Psoas muscle (tissue), 8 donors: ENCODE results near the gene SCNM1. TPM values are rescaled to one million over a fixed set of nuclear protein-coding genes. Genes with fewer than 3 reads are reported as not detected.
"Not testable (repeated sequence)": the region's sequence is repeated elsewhere in the genome, so short reads cannot be mapped to it uniquely, and the experiment has no call there.

ENCODE experiments used
- ATAC-seq, 4 donors: fragments of 200-7000 bp; cut with Tn5 transposase; one replicate each; pipeline ENCODE4 v1.9.1; 2020; ENCODE audit warnings: moderate library complexity in 3 of 4, mild to moderate bottlenecking in 2 of 4
- DNase-seq, 2 donors: peaks; one replicate each; pipeline ENCODE4 v3.0.0-alpha.2; 2020
- H3K27ac ChIP-seq: fragments of 200-600 bp; one replicate; pipeline ENCODE4 v1.8.0; 2022
- H3K27me3 ChIP-seq, 3 donors: fragments of 200-600 bp in 1 of 3; one replicate each; pipeline versions ENCODE4 v1.6.1 to v1.8.0; 2013 to 2022; ENCODE audit warnings: low read length in 2 of 3, mild to moderate bottlenecking in 2 of 3, moderate library complexity in 1 of 3; ENCODE audit not compliant: insufficient read depth in 3 of 3
- H3K36me3 ChIP-seq, 2 donors: fragments of 200-600 bp in 1 of 2; one replicate each; pipeline versions ENCODE4 v1.6.1 to v1.8.0; 2013 to 2022; ENCODE audit warnings: low read depth in 1 of 2, mild to moderate bottlenecking in 1 of 2, moderate library complexity in 1 of 2; ENCODE audit not compliant: insufficient read depth in 1 of 2
- H3K4me1 ChIP-seq: fragments of 200-600 bp; one replicate; pipeline ENCODE4 v1.8.0; 2022
- H3K4me3 ChIP-seq: fragments of 200-600 bp; one replicate; pipeline ENCODE4 v1.8.0; 2022; ENCODE audit warnings: mild to moderate bottlenecking
- H3K9me3 ChIP-seq: fragments of 200-600 bp; one replicate; pipeline ENCODE4 v1.8.0; 2022
- CTCF ChIP-seq: fragments of 200-600 bp; IDR thresholded peaks from one replicate; pipeline ENCODE4 v1.8.0; 2022; ENCODE audit warnings: antibody characterized with exemption
- WGBS, 3 donors: extraction: QIAGEN DNeasy Blood & Tissue Kit; methylation state at CpG; one replicate each; pipeline versions ENCODE4 v1.1.6 to v1.1.7; 2013; 5-methylcytosine and 5-hydroxymethylcytosine counted together
- intact Hi-C, 2 donors: fragments of 100-400 bp; cut with DNase I; formaldehyde crosslinking; loops; one replicate each; pipeline versions ENCODE4 v1.11.0 to v1.14.2; 2022
- polyA plus RNA-seq, 3 donors: library from polyadenylated mRNA; stranded (reverse); fragments of 200-250 nt; gene quantifications; one replicate each; pipeline ENCODE4 v1.2.3, GENCODE V29; 2013
- total RNA-seq, 4 donors: library from RNA; stranded (reverse); fragmentation: NEBNext Ultra II Directional in 2 of 4; extraction: Animal tissue kit (Norgen Biotek cat#: 25700) in 2 of 4; gene quantifications; one replicate each; pipeline versions ENCODE4 v1.2.1 to v1.2.4, GENCODE V29; 2021 to 2023
- donor health status: healthy with polysubstance abuse.
- donor health status: DM: no; HTN: no; CAD: no; lungs with moderate emphysema.
- donor health status: Bipolar disorder and iron deficiency.
- donor health status: healthy.
- donor health status: DM: yes; HTN: yes; CAD: no.
- donor health status: DM: no; HTN: no; CAD: no.
- donor health status: DM: no; HTN: no; CAD: no.
- donor health status: DM: yes; HTN: yes; CAD: no.

SCNM1 gene
- total and polyA plus RNA-seq, 7 donors: 23.6 to 78.7 (median 47.9) TPM

GRCh38 chr1:151176514-151177045 is 10.6 kb downstream of the SCNM1 start:
- DNase-seq (no peak), ATAC-seq (no peak)
- TF ChIP-seq CTCF: no peak
- peak overlapping the region; percentile 92 for H3K27ac ChIP-seq
- peaks cover 7% of the 10 kb centered on the region for H3K4me1 ChIP-seq
- intact Hi-C loops: no loop called here
- H3K36me3 ChIP-seq: peaks cover 13 to 80% of the 10 kb centered on the region in 2 donors
- no peaks in the 10 kb centered on the region for H3K27me3 ChIP-seq
- no peaks in the 10 kb centered on the region for H3K9me3 ChIP-seq
- WGBS, 3 donors: 86 to 95% (median 89%) methylated on average over 17 of the region's 17 CpGs
- H3K4me3 ChIP-seq: no peak overlapping the region

GRCh38 chr1:151184211-151184610 is 18.3 kb downstream of the SCNM1 start:
- Histone ChIP-seq H3K36me3 (peaks cover 6 to 72% of the 10 kb centered on the region in 2 donors), H3K27ac (no peak overlapping the region), H3K27me3 (no peaks in the 10 kb centered on the region), H3K4me1 (peaks cover 26% of the 10 kb centered on the region), H3K4me3 (no peak overlapping the region), H3K9me3 (no peaks in the 10 kb centered on the region)
- TF ChIP-seq CTCF: no peak
- intact Hi-C loops: no loop called here
- ATAC-seq (no peak), DNase-seq (no peak)
- 92 to 94% (median 94%) methylated on average over 10 of the region's 10 CpGs for WGBS, 3 donors

- 31 to 65% (median 50%) methylated on average over 1 of the region's 1 CpG for WGBS, 3 donors
- Histone ChIP-seq H3K9me3 (no peaks in the 10 kb centered on the region), H3K36me3 (peaks cover 4 to 42% of the 10 kb centered on the region in 2 donors), H3K4me3 (peak overlapping the region; percentile 3), H3K27ac (peak overlapping the region; percentile 88), H3K4me1 (peaks cover 26% of the 10 kb centered on the region), H3K27me3 (no peaks in the 10 kb centered on the region)
- no peak for DNase-seq
- intact Hi-C loops: no loop called here
- no peak for TF ChIP-seq CTCF
- peak in 2 of 4 donors; percentile 9 to 39 for ATAC-seq
These were observed 21.3 kb downstream of the SCNM1 start for GRCh38 chr1:151187205-151187604.

- peaks cover 4 to 27% of the 10 kb centered on the region in 2 donors for H3K36me3 ChIP-seq
- peak in 1 of 4 donors; percentile 3 for ATAC-seq
- H3K27ac ChIP-seq: peak overlapping the region; percentile 88
- H3K4me1 ChIP-seq: peaks cover 26% of the 10 kb centered on the region
- H3K27me3 ChIP-seq, intact Hi-C loops, DNase-seq, H3K9me3 ChIP-seq: not testable (repeated sequence)
- H3K4me3 ChIP-seq: peak overlapping the region; percentile 75
- 53 to 73% (median 70%) methylated on average over 8 of the region's 8 CpGs for WGBS, 3 donors
These were observed 22.7 kb downstream of the SCNM1 start for GRCh38 chr1:151188667-151189066.

GRCh38 chr1:151189637-151190445 is 23.9 kb downstream of the SCNM1 start, which contains the start of gene VPS72:
VPS72 (minus strand) TSS chr1:151190197; CDS start chr1:151190121, 76 bp downstream.
- ATAC-seq (peak; percentile 86 to 96 (median 91)), DNase-seq (peak; percentile 85 to 91)
- intact Hi-C loops: no loop called here
- Histone ChIP-seq H3K27me3 (no peaks in the 10 kb centered on the region), H3K27ac (peak within 1 kb of the TSS; percentile 88), H3K9me3 (no peaks in the 10 kb centered on the region), H3K36me3 (peaks cover 4 to 15% of the 10 kb centered on the region in 2 donors), H3K4me3 (peak within 1 kb of the TSS; percentile 75), H3K4me1 (peaks cover 26% of the 10 kb centered on the region)
- peak; percentile 26 for TF ChIP-seq CTCF
- 0 to 1% (median 1%) methylated on average over 42 of the region's 42 CpGs for WGBS, 3 donors
